ENCODE measurements around the gene PLA2G1B. TPM values are rescaled to one million over a fixed set of nuclear protein-coding genes. Genes with fewer than 3 reads are reported as not detected.

The PLA2G1B gene
- total and polyA plus RNA-seq, 2 of the 13 experiments (the other 11 are each of a cell fraction or from before 2014, with no cell fraction given), result 0.33 to 1.4 TPM

- TF ChIP-seq RBFOX2 (IDR thresholded peaks at IDR 0.05; ENCODE audit: low read depth, low read length) (peak; percentile 89), ZFP1 (CRISPR knock-in tag; IDR thresholded peaks at IDR 0.05) (no peak; the same call in 1 of the 2 replicates), SP4 (CRISPR knock-in tag; IDR thresholded peaks at IDR 0.05) (peak; percentile 80), ZNF496 (CRISPR knock-in tag; IDR thresholded peaks at IDR 0.05; ENCODE audit: insufficient replicate concordance) (no peak), FOXO4 (CRISPR knock-in tag; conservative IDR thresholded peaks at IDR 0.05) (no peak), BCL6 (CRISPR knock-in tag; IDR thresholded peaks at IDR 0.05) (peak; percentile 21; the same call in 1 of the 2 replicates), HNF1A (IDR thresholded peaks at IDR 0.05; ENCODE audit: low read depth) (no peak), HNF1A (CRISPR knock-in tag; IDR thresholded peaks at IDR 0.05; ENCODE audit: borderline replicate concordance) (peak; percentile 59; the same call in 1 of the 2 replicates), E2F1 (CRISPR knock-in tag; IDR thresholded peaks at IDR 0.05) (peak; percentile 1; the same call in 1 of the 2 replicates), KAT7 (CRISPR knock-in tag; IDR thresholded peaks at IDR 0.05; ENCODE audit: borderline replicate concordance) (peak; percentile 40; the same call in 1 of the 2 replicates), ZNF414 (CRISPR knock-in tag; IDR thresholded peaks at IDR 0.05) (no peak), HNRNPL (IDR thresholded peaks at IDR 0.05; ENCODE audit: low read depth, low read length) (no peak), E2F5 (CRISPR knock-in tag; conservative IDR thresholded peaks at IDR 0.05) (no peak), DMAP1 (CRISPR knock-in tag; IDR thresholded peaks at IDR 0.05) (peak; percentile 81), RAD51 (IDR thresholded peaks at IDR 0.05; ENCODE audit: borderline replicate concordance) (peak; percentile 99), ZNF7 (CRISPR knock-in tag; IDR thresholded peaks at IDR 0.05) (peak; percentile 18; the same call in 1 of the 2 replicates), RNF2 (conservative IDR thresholded peaks at IDR 0.05; ENCODE audit: low read depth) (peak; percentile 35; the same call in 1 of the 2 replicates), FOXP4 (CRISPR knock-in tag; IDR thresholded peaks at IDR 0.05) (peak; percentile 52; the same call in 1 of the 2 replicates), ZNF737 (CRISPR knock-in tag; IDR thresholded peaks at IDR 0.05; ENCODE audit: borderline replicate concordance) (no peak)
Observed at GRCh38 chr12:120317224-120318105, 10.1 kb downstream of the PLA2G1B start (continued).
